ENCODE results near the gene MBLAC1. TPM values are rescaled to one million over a fixed set of nuclear protein-coding genes. Genes with fewer than 3 reads are reported as not detected.

The MBLAC1 gene
- total RNA-seq, 1 experiment from 2014 or later = 1.2 TPM

- Mint-ChIP-seq H3K4me1 (ENCODE audit: low read depth, unreplicated experiment) (peaks cover 27% of the 10 kb centered on the region), H3K27me3 (ENCODE audit: unreplicated experiment) (peaks cover 68% of the 10 kb centered on the region), H3K4me3 (ENCODE audit: low read depth, unreplicated experiment) (no peak overlapping the region), H3K9me3 (ENCODE audit: low read depth, unreplicated experiment) (no peaks in the 10 kb centered on the region), H3K36me3 (ENCODE audit: insufficient read depth, unreplicated experiment) (peaks cover 13% of the 10 kb centered on the region), H3K27ac (ENCODE audit: unreplicated experiment) (no peak overlapping the region)
- CTCF ChIA-PET = no interaction called here
- TF ChIP-seq, protein P1, sequence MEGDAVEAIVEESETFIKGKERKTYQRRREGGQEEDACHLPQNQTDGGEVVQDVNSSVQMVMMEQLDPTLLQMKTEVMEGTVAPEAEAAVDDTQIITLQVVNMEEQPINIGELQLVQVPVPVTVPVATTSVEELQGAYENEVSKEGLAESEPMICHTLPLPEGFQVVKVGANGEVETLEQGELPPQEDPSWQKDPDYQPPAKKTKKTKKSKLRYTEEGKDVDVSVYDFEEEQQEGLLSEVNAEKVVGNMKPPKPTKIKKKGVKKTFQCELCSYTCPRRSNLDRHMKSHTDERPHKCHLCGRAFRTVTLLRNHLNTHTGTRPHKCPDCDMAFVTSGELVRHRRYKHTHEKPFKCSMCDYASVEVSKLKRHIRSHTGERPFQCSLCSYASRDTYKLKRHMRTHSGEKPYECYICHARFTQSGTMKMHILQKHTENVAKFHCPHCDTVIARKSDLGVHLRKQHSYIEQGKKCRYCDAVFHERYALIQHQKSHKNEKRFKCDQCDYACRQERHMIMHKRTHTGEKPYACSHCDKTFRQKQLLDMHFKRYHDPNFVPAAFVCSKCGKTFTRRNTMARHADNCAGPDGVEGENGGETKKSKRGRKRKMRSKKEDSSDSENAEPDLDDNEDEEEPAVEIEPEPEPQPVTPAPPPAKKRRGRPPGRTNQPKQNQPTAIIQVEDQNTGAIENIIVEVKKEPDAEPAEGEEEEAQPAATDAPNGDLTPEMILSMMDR (IDR thresholded peaks at IDR 0.05; ENCODE audit: unreplicated experiment) = no peak
- DNase-seq = no peak
- BruUV-seq (replicated peaks) = no TSS peak
- intact Hi-C loops (cut with micrococcal nuclease; ENCODE audit: unreplicated experiment) = no loop called here
Observed at GRCh38 chr7:100169147-100169850, 42.5 kb downstream of the MBLAC1 start.

DNA sequence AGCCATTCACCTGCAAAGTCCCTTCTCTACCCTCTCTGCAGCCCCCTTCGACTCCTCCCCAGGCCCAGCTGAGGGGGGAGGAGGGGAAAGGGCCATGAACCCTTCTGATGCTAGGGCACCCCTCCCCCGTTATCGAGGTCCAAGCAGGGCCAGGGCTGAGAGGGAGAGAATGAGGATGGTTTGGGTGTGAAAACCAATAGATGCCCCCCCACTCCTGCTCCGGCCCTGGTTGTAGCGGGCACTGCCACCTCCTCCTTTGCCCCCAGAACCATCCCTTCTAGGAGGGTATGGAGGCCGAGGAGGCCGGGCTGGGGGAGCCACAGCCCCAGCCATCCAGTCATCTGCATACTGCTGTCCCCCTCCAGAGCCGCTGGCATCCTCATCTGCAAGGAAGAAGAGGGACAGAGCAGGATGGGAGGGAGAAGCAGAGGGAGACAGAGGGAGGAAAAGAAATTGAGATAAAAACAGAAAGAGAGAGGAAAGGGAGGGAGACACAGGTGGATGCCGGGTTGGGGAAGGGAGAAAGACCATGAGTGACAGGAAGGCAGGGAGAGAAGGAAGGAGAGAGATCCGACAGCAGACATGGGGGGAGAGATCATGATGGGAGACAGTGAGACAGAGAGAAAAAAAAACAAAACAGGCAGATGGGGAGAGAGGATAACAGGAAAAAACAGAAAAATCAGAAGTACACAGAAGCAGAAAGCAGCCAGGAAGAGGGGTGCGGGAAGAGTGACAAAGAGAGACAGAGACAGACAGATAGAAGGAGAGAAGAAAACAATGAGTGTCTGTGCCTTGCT lies 43.5 kb downstream of the MBLAC1 start:
- H3K27ac Mint-ChIP-seq (ENCODE audit: unreplicated experiment) = no peak overlapping the region
- peaks cover 13% of the 10 kb centered on the region for H3K36me3 Mint-ChIP-seq (ENCODE audit: insufficient read depth, unreplicated experiment)
- intact Hi-C loops (cut with micrococcal nuclease; ENCODE audit: unreplicated experiment) = no loop called here
- DNase-seq = no peak
- H3K4me1 Mint-ChIP-seq (ENCODE audit: low read depth, unreplicated experiment) = peaks cover 27% of the 10 kb centered on the region
- CTCF ChIA-PET = no interaction called here
- peak overlapping the region; percentile 61 for H3K4me3 Mint-ChIP-seq (ENCODE audit: low read depth, unreplicated experiment)
- peaks cover 77% of the 10 kb centered on the region for H3K27me3 Mint-ChIP-seq (ENCODE audit: unreplicated experiment)
- no peaks in the 10 kb centered on the region for H3K9me3 Mint-ChIP-seq (ENCODE audit: low read depth, unreplicated experiment)
- BruUV-seq (replicated peaks) = no TSS peak
- TF ChIP-seq, protein P1 (IDR thresholded peaks at IDR 0.05; ENCODE audit: unreplicated experiment) = no peak

DNA sequence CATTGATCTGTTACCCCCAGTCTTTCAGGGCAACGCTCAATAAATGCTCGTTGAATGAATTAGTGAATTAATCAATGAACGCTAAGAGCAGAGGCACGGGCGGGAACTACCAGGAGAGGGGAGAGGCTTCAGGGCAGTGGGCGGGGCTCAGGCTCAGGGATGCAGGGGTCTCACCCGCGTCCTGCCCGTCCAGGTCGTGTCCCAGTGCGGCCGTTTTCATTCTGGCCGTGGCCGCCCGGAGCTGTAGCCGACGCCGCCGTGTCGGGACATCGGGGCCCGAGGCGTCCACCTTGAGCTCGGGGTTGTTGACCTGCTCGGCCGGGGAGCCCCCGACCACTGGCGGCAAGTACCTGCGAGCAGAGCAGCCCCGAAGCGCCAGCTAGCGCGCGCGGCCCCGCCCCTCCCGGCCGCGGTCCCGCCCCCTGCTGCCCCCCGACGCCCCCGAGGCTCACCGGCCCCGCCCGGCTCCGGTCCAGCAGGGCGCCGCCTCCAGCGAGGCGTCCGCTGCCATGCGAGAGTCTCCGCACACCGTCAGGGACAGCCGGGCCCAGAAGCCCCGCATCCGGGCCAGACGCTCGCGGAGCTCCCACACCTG lies 44.4 kb downstream of the MBLAC1 start:
- Mint-ChIP-seq H3K9me3 (ENCODE audit: low read depth, unreplicated experiment) (no peaks in the 10 kb centered on the region), H3K36me3 (ENCODE audit: insufficient read depth, unreplicated experiment) (peaks cover 13% of the 10 kb centered on the region), H3K4me3 (ENCODE audit: low read depth, unreplicated experiment) (peak overlapping the region; percentile 61), H3K27me3 (ENCODE audit: unreplicated experiment) (peaks cover 77% of the 10 kb centered on the region), H3K4me1 (ENCODE audit: low read depth, unreplicated experiment) (peaks cover 27% of the 10 kb centered on the region), H3K27ac (ENCODE audit: unreplicated experiment) (no peak overlapping the region)
- no TSS peak for BruUV-seq (replicated peaks)
- intact Hi-C loops (cut with micrococcal nuclease; ENCODE audit: unreplicated experiment) = no loop called here
- TF ChIP-seq, protein P1 (IDR thresholded peaks at IDR 0.05; ENCODE audit: unreplicated experiment) = no peak
- no peak for DNase-seq
- CTCF ChIA-PET = interaction anchor here (0.6 kb wide), 1 partner anchor 160 kb away, joined by 4 read pairs; no protein-coding TSS in a partner anchor

GRCh38 chr7:100171840-100172239 lies 45.1 kb downstream of the MBLAC1 start:
- Mint-ChIP-seq H3K27me3 (ENCODE audit: unreplicated experiment) (peaks cover 77% of the 10 kb centered on the region), H3K4me1 (ENCODE audit: low read depth, unreplicated experiment) (peaks cover 32% of the 10 kb centered on the region), H3K4me3 (ENCODE audit: low read depth, unreplicated experiment) (peak overlapping the region; percentile 35), H3K36me3 (ENCODE audit: insufficient read depth, unreplicated experiment) (peaks cover 13% of the 10 kb centered on the region), H3K27ac (ENCODE audit: unreplicated experiment) (no peak overlapping the region), H3K9me3 (ENCODE audit: low read depth, unreplicated experiment) (no peaks in the 10 kb centered on the region)
- TF ChIP-seq, protein P1 (IDR thresholded peaks at IDR 0.05; ENCODE audit: unreplicated experiment) = no peak
- DNase-seq = no peak
- CTCF ChIA-PET = interaction anchor here (0.6 kb wide), 1 partner anchor 159 kb away, joined by 4 read pairs; no protein-coding TSS in a partner anchor
- BruUV-seq (replicated peaks) = no TSS peak
- intact Hi-C loops (cut with micrococcal nuclease; ENCODE audit: unreplicated experiment) = no loop called here
